Endothelial cell of umbilical vein (primary cell): ENCODE results near the gene NGF. TPM values are rescaled to one million over a fixed set of nuclear protein-coding genes. Genes with fewer than 3 reads are reported as not detected.

Source experiments
- BruUV-seq: library from RNA; stranded (reverse); fragments of 400-500 nt; replicated peaks from 2 replicates; lab custom pipeline; 2021; lab: Mats Ljungman, UMichigan
- CTCF ChIA-PET: fragments of 300-600, 350-600 bp; sonication (Branson Sonifier 250); formaldehyde crosslinking; loops from one replicate; lab custom pipeline; 2021; ENCODE audit warnings: antibody characterized with exemption, inconsistent platforms; lab: Charles Lee
- POLR2A ChIA-PET: fragments of 300-600, 350-600 bp; sonication (Branson Sonifier 250); formaldehyde crosslinking; loops from one replicate; lab custom pipeline; 2021; ENCODE audit warnings: antibody characterized with exemption, inconsistent platforms; lab: Charles Lee
- DNase-seq: peaks from one replicate; pipeline ENCODE4 v3.0.0-alpha.2; 2011; ENCODE audit warnings: low read depth, low spot score
- FAIRE-seq: peaks from 2 replicates; lab custom pipeline; 2011; peaks lifted over from hg19 to GRCh38; lab: Jason Lieb, UNC
- H2AFZ ChIP-seq: 2 replicates; pipeline ENCODE4 v1.6.0; 2012; ENCODE audit warnings: low read depth, low read length, control low read depth, inconsistent platforms
- H3K27ac ChIP-seq: 2 replicates; pipeline ENCODE4 v1.5.1; 2011; ENCODE audit warnings: low read depth, mild to moderate bottlenecking, control low read depth, low read length, moderate library complexity; ENCODE audit not compliant: insufficient read depth
- H3K27me3 ChIP-seq, 2 experiments: 2 replicates each; pipeline versions ENCODE4 v1.6.0 to v1.6.1; 2011; ENCODE audit warnings: low read length in 2 of 2, mixed read lengths in 1 of 2; ENCODE audit not compliant: control insufficient read depth in 2 of 2, insufficient read depth in 2 of 2
- H3K36me3 ChIP-seq, 2 experiments: 2 replicates in 1 of 2; 3 replicates in 1 of 2; pipeline ENCODE4 v1.5.1; 2011; ENCODE audit warnings: low read length in 2 of 2, mild to moderate bottlenecking in 1 of 2, moderate library complexity in 1 of 2; ENCODE audit not compliant: control insufficient read depth in 2 of 2, insufficient read depth in 2 of 2; ENCODE audit errors: extremely low read depth in 1 of 2
- H3K4me1 ChIP-seq: 3 replicates; pipeline ENCODE4 v1.5.1; 2011; ENCODE audit warnings: mild to moderate bottlenecking, low read length; ENCODE audit not compliant: control insufficient read depth, insufficient read depth; ENCODE audit errors: extremely low read depth
- H3K4me2 ChIP-seq: 2 replicates; pipeline ENCODE4 v1.6.1; 2011; ENCODE audit warnings: low read length, control low read depth, mixed read lengths; ENCODE audit not compliant: insufficient read depth
- H3K4me3 ChIP-seq, 3 experiments: fragments of 200-600 bp in 1 of 3; sonication (generic), shearing (Covaris generic) in 1 of 3; replicated peaks in 1 of 3; 2 replicates each; pipeline ENCODE4 v1.5.1; 2011 to 2016; ENCODE audit warnings: control low read depth in 3 of 3, low read length in 3 of 3, mild to moderate bottlenecking in 2 of 3, inconsistent platforms in 1 of 3, low read depth in 1 of 3, moderate library complexity in 1 of 3; ENCODE audit not compliant: insufficient read depth in 1 of 3
- H3K79me2 ChIP-seq: 2 replicates; pipeline ENCODE4 v1.6.0; 2012; ENCODE audit warnings: low read length, inconsistent platforms; ENCODE audit not compliant: control insufficient read depth, insufficient read depth
- H3K9ac ChIP-seq: replicated peaks from 2 replicates; pipeline ENCODE3; 2011; ENCODE audit warnings: low read length, control low read depth; ENCODE audit not compliant: insufficient read depth; ENCODE audit errors: extremely low read depth
- H3K9me1 ChIP-seq: replicated peaks from 3 replicates; pipeline ENCODE4 v1.6.0; 2011; ENCODE audit warnings: mild to moderate bottlenecking, low read length; ENCODE audit not compliant: control insufficient read depth, insufficient read depth; ENCODE audit errors: extremely low read depth
- H3K9me3 ChIP-seq: replicated peaks from 2 replicates; pipeline ENCODE4 v1.5.1; 2012; ENCODE audit warnings: low read length, inconsistent platforms; ENCODE audit not compliant: control insufficient read depth, insufficient read depth
- H4K20me1 ChIP-seq: replicated peaks from 2 replicates; pipeline ENCODE3; 2011; ENCODE audit warnings: mild to moderate bottlenecking, low read length; ENCODE audit not compliant: control insufficient read depth, insufficient read depth; ENCODE audit errors: extremely low read depth
- EZH2 ChIP-seq: IDR thresholded peaks from 2 replicates; pipeline ENCODE4 v1.6.1; 2012; ENCODE audit warnings: borderline replicate concordance, low read depth, mild to moderate bottlenecking, moderate library complexity, low read length, inconsistent platforms; ENCODE audit not compliant: severe bottlenecking
- FOS ChIP-seq: IDR thresholded peaks from 2 replicates; pipeline ENCODE4 v1.6.1; 2011; ENCODE audit warnings: mild to moderate bottlenecking, low read length, moderate library complexity, borderline replicate concordance; ENCODE audit not compliant: insufficient read depth
- GATA2 ChIP-seq: IDR thresholded peaks from 2 replicates; pipeline ENCODE4 v1.7.0; 2011; ENCODE audit warnings: low read depth, mild to moderate bottlenecking, moderate library complexity, mixed read lengths, low read length; ENCODE audit not compliant: insufficient read length, insufficient read depth
- JUN ChIP-seq: IDR thresholded peaks from 2 replicates; pipeline ENCODE4 v1.6.1; 2011; ENCODE audit warnings: borderline replicate concordance, low read depth; ENCODE audit not compliant: insufficient read length, insufficient read depth
- MAX ChIP-seq: IDR thresholded peaks from 2 replicates; pipeline ENCODE4 v1.6.1; 2011; ENCODE audit not compliant: insufficient read depth, insufficient read length
- MYC ChIP-seq: IDR thresholded peaks from one replicate; pipeline ENCODE4 v1.6.1; 2011; ENCODE audit warnings: mild to moderate bottlenecking, low read depth, low read length
- POLR2A ChIP-seq: IDR thresholded peaks from 2 replicates; pipeline ENCODE4 v1.6.1; 2012; ENCODE audit warnings: low read depth, mild to moderate bottlenecking, control low read depth, low read length
- POLR2AphosphoS5 ChIP-seq: IDR thresholded peaks from 2 replicates; pipeline ENCODE4 v1.6.1; 2012; ENCODE audit warnings: low read depth, mild to moderate bottlenecking, control low read depth, low read length, moderate library complexity; ENCODE audit not compliant: insufficient read depth
- dilution Hi-C: fragments of 300-500 bp; cut with MboI; formaldehyde crosslinking; loops from one replicate; pipeline ENCODE4 v1.15.0; 2019; ENCODE audit warnings: low sequenced_read_pairs; ENCODE audit not compliant: extremely low pct_ligation_motif_present
- intact Hi-C: fragments of 100-400 bp; cut with micrococcal nuclease; formaldehyde crosslinking; loops from one replicate; pipeline ENCODE4 v1.10.0; 2022
- polyA plus RNA-seq, 4 experiments: library from polyadenylated mRNA; depleted of rRNA in 3 of 4; stranded (reverse) in 3 of 4; unstranded in 1 of 4; fragments of >200 nt; gene quantifications; 2 replicates each; pipeline versions ENCODE4 v1.2.1 to v1.2.3, GENCODE V29; 2011 to 2012; ENCODE audit warnings: missing spikeins in 1 of 4
- total RNA-seq: library from RNA; stranded (reverse); gene quantifications from 2 replicates; pipeline ENCODE4 v1.2.3, GENCODE V29; 2021
- TF ChIP-seq, protein P1 (sequence below), 2 donors: IDR thresholded peaks; 1 replicate in 1 of 2; 2 replicates in 1 of 2; pipeline ENCODE4 v1.5.1; 2011; ENCODE audit warnings: low read length in 2 of 2, mild to moderate bottlenecking in 2 of 2, moderate library complexity in 2 of 2, control low read depth in 1 of 2, inconsistent platforms in 1 of 2, low read depth in 1 of 2; ENCODE audit not compliant: insufficient read depth in 1 of 2; ENCODE audit errors: extremely low read depth in 1 of 2

NGF gene
- total and polyA plus RNA-seq, 2 donors (not counting 3 experiments of a cell fraction or from before 2014, with no cell fraction given), result not detected

DNA sequence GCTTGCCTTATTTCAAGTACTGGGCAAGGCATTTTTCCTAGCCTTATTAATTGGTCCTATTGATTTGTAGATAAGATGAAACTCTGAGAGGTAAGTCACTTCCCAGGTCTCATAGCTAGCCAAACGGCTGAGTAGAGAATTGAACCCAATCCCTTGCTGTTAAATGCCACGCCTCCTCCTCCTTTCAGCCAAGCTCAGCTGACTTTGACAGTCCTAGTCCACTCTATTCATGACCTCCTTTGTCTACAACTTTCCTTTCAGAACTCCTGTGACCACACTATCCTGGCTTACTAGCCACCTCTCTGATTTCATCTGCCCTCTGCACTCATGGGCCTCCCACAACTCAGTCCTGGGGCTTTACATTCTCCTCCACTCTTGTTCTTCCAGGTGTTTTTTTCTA is 3.9 kb upstream of the NGF start:
- no peak overlapping the region for H2AFZ ChIP-seq
- no peaks in the 10 kb centered on the region for H3K4me1 ChIP-seq
- no peak overlapping the region for H3K4me3 ChIP-seq
- H4K20me1 ChIP-seq, result no peaks in the 10 kb centered on the region
- intact Hi-C loops, result no loop called here
- no peak overlapping the region for H3K27ac ChIP-seq
- H3K4me2 ChIP-seq, result no peak overlapping the region
- H3K27me3 ChIP-seq, result peaks cover 10 to 18% of the 10 kb centered on the region in 2 experiments
- BruUV-seq, result no TSS peak
- dilution Hi-C loops, result no loop called here
- TF ChIP-seq JUN, result no peak
- TF ChIP-seq GATA2, result no peak
- TF ChIP-seq MYC, result no peak
- no peak for TF ChIP-seq MAX
- POLR2A ChIA-PET, result no interaction called here
- no peaks in the 10 kb centered on the region for H3K79me2 ChIP-seq
- no peak for DNase-seq
- CTCF ChIA-PET, result no interaction called here
- H3K36me3 ChIP-seq, result no peaks in the 10 kb centered on the region
- no peak for FAIRE-seq
- no peaks in the 10 kb centered on the region for H3K9me1 ChIP-seq
- no peaks in the 10 kb centered on the region for H3K9me3 ChIP-seq
- no peak overlapping the region for H3K9ac ChIP-seq

- no peaks in the 10 kb centered on the region for H3K4me1 ChIP-seq
- H3K9me1 ChIP-seq, result no peaks in the 10 kb centered on the region
- no peak overlapping the region for H2AFZ ChIP-seq
- H3K27ac ChIP-seq, result no peak overlapping the region
- H4K20me1 ChIP-seq, result no peaks in the 10 kb centered on the region
- H3K4me3 ChIP-seq, result no peak overlapping the region
- no peak overlapping the region for H3K4me2 ChIP-seq
- dilution Hi-C loops (no loop called here), intact Hi-C loops (no loop called here)
- H3K9ac ChIP-seq, result no peak overlapping the region
- TF ChIP-seq, protein P1, sequence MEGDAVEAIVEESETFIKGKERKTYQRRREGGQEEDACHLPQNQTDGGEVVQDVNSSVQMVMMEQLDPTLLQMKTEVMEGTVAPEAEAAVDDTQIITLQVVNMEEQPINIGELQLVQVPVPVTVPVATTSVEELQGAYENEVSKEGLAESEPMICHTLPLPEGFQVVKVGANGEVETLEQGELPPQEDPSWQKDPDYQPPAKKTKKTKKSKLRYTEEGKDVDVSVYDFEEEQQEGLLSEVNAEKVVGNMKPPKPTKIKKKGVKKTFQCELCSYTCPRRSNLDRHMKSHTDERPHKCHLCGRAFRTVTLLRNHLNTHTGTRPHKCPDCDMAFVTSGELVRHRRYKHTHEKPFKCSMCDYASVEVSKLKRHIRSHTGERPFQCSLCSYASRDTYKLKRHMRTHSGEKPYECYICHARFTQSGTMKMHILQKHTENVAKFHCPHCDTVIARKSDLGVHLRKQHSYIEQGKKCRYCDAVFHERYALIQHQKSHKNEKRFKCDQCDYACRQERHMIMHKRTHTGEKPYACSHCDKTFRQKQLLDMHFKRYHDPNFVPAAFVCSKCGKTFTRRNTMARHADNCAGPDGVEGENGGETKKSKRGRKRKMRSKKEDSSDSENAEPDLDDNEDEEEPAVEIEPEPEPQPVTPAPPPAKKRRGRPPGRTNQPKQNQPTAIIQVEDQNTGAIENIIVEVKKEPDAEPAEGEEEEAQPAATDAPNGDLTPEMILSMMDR (IDR thresholded peaks at IDR 0.05; ENCODE audit: extremely low read depth in 1 of 2, insufficient read depth in 1 of 2, low read depth in 1 of 2, low read length in 2 of 2), result no peak
- no peak for TF ChIP-seq EZH2
- TF ChIP-seq GATA2, result no peak
- TF ChIP-seq MAX, result no peak
- no peak for TF ChIP-seq FOS
- no peak for TF ChIP-seq JUN
- TF ChIP-seq MYC, result no peak
- TF ChIP-seq POLR2A, result no peak
- no peak for TF ChIP-seq POLR2AphosphoS5
- H3K36me3 ChIP-seq, result no peaks in the 10 kb centered on the region
- H3K9me3 ChIP-seq, result no peaks in the 10 kb centered on the region
- FAIRE-seq, result no peak
- ChIA-PET CTCF (no interaction called here), POLR2A (no interaction called here)
- BruUV-seq, result no TSS peak
- peaks cover 10 to 26% of the 10 kb centered on the region in 2 experiments for H3K27me3 ChIP-seq
- DNase-seq, result no peak
- H3K79me2 ChIP-seq, result no peaks in the 10 kb centered on the region
These were observed 2.8 kb upstream of the NGF start for GRCh38 chr1:115340879-115341278.
